Stimulated activated effector memory CD8-positive, alpha-beta T cell treated with anti-CD3 and anti-CD28 coated beads, Interleukin-12 subunit alpha, Interleukin-12 subunit beta, amount 100 ng/mL, for 72 hours (primary cell): ENCODE data around the gene MGST1.

Experiments
- ATAC-seq: fragments of 150-1000 bp; cut with Tn5 transposase; 2 replicates; pipeline ENCODE4 v1.10.0; 2021
- DNase-seq, 2 donors: peaks; one replicate each; pipeline ENCODE4 v3.0.0; 2021 to 2022; ENCODE audit warnings: low spot score in 2 of 2
- H3K27ac Mint-ChIP-seq: one replicate; pipeline ENCODE4 v1.8.0; 2022; ENCODE audit warnings: mild to moderate bottlenecking, mixed read lengths
- H3K36me3 Mint-ChIP-seq: one replicate; pipeline ENCODE4 v1.8.0; 2022; ENCODE audit warnings: mild to moderate bottlenecking, mixed read lengths
- H3K4me1 Mint-ChIP-seq: one replicate; pipeline ENCODE4 v1.8.0; 2022; ENCODE audit warnings: mixed read lengths
- H3K4me3 Mint-ChIP-seq: one replicate; pipeline ENCODE4 v1.8.0; 2022; ENCODE audit warnings: mild to moderate bottlenecking, mixed read lengths
- H3K9me3 Mint-ChIP-seq: one replicate; pipeline ENCODE4 v1.8.0; 2022; ENCODE audit warnings: mixed read lengths

Gene MGST1, protein sequence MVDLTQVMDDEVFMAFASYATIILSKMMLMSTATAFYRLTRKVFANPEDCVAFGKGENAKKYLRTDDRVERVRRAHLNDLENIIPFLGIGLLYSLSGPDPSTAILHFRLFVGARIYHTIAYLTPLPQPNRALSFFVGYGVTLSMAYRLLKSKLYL

DNA sequence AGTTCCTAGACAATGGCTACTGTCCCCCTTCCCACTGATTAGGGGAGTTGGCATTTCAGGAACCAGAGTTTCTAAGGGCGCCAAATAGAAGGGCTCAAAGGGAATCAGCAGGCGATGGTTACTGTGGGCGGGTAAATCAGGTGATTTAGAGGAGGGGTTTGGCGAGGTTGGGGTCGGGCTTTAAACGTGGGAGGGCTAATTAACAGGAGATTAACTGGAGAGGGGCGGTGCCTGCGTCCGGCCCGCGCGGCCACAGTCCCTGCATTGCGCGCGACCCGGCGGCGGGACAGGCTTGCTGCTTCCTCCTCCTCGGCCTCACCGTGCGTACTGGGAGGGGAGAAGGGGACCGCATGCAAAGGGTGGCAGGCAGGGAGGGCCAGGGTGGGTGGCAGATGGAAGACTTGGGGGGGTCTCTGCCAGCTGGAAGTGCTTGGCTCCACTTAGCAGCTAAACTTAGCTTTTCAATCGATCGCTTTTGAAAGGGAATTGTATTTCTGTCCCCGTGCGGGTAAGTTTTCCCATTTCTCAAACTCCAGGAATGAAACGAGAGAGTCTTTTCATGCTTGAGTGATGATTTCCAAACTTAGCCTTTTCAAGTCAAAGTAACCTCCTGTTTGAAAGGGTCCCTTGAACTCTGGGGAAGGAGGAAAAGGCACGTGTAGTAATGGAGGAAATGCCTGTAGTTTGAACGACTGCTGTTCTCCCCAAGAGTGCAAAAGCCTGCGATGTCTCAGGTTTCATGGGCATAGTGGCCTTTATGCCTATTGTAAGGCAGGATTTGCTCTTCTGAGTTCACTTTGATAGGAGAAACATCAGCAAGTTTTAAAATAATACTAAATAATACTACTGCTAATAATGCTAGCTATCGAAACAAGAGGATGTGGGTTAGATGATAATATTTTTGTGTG, at the start of gene MGST1:
TSS of gene MGST1 (plus strand) at position 255 of the 908 bp plus-strand sequence. CDS start 6,608 bp downstream, outside the sequence.
- peaks cover 17% of the 10 kb centered on the region for H3K9me3 Mint-ChIP-seq
- no peaks in the 10 kb centered on the region for H3K4me1 Mint-ChIP-seq
- H3K4me3 Mint-ChIP-seq = no peak within 1 kb of the TSS
- DNase-seq (no peak), ATAC-seq (no peak)
- no peak within 1 kb of the TSS for H3K27ac Mint-ChIP-seq
- H3K36me3 Mint-ChIP-seq = no peaks in the 10 kb centered on the region

DNA sequence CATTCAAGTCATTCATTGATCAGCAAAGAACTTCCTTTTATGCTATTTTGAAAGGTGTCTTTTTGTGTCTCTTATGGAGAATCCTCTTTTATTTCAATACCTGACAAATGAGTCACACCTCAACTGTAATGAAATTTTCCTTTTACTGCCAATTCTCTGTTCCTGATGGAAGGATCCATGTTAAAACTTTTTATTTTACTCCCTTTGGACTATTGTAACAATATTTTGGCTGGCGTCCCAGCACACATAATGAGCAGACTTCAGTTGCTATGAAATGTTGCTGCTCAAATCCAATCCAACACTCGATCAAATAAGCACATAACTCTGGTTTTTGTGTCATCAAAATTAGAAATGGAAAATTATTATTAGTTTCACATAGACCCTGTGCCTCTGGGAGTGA, 48.0 kb upstream of the MGST1 start:
- no peak for ATAC-seq
- Mint-ChIP-seq H3K9me3 (peaks cover 13% of the 10 kb centered on the region), H3K4me3 (no peak overlapping the region), H3K27ac (no peak overlapping the region), H3K4me1 (no peaks in the 10 kb centered on the region), H3K36me3 (no peaks in the 10 kb centered on the region)
- no peak for DNase-seq

DNA sequence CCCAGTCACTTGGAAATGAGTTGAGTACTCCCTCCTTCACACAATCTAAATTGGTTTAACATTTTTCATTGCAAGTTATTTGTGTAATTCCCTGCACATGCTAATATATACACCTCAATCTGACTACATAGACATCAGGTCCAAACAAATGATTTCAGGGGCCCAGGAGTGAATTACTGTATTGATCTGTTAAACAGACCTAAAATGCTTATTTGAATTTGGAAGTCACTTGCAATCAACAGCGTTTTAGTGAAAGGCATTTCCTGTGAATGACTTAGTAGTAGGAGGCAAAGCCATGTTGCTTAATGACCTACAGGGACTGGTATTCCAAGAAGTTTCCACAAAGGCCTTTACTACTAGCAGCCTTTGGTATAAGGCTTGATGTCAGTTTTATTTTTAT, 47.3 kb upstream of the MGST1 start:
- DNase-seq (no peak), ATAC-seq (no peak)
- H3K27ac Mint-ChIP-seq = no peak overlapping the region
- no peaks in the 10 kb centered on the region for H3K4me1 Mint-ChIP-seq
- H3K4me3 Mint-ChIP-seq = no peak overlapping the region
- peaks cover 13% of the 10 kb centered on the region for H3K9me3 Mint-ChIP-seq
- H3K36me3 Mint-ChIP-seq = no peaks in the 10 kb centered on the region

DNA sequence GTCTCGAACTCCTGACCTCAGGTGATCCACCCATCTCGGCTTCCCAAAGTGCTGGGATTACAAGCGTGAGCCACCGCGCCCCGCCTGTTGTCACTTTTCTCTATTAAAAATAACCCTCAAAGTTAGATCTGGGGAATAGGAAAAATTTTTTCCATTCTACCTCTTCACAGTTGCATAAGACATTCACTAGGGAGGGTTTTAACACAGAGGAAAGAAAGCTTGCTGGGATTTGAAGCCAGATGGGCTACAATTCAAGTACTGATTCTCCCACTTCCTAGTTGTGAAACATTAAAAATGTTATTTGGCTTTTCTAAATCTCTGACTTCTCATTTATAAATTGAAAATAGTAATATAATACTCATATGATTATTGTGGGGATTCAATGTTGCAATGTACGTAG, 46.7 kb upstream of the MGST1 start:
- Mint-ChIP-seq H3K36me3 (no peaks in the 10 kb centered on the region), H3K4me3 (no peak overlapping the region), H3K4me1 (no peaks in the 10 kb centered on the region), H3K27ac (no peak overlapping the region), H3K9me3 (peaks cover 13% of the 10 kb centered on the region)
- DNase-seq (no peak), ATAC-seq (no peak)

DNA sequence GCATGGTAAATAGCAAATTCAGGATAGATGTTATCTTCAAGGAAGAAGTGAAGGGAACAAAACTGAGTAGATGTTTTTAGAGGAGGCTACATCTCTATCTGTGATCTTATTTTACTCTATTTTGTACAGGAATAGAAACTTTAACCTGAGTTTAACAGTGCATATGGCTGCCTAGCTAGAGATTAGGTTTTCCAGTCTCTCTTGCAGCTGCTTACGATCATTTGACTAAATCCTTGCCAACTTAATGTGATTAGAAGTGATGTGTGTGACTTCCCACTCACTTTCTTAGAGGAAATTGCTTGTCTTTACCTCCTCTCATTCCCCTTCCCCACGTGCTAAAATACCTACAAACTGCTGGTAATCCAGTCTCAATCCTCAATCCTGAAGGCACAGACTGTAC, 43.5 kb upstream of the MGST1 start:
- no peaks in the 10 kb centered on the region for H3K4me1 Mint-ChIP-seq
- no peak for ATAC-seq
- H3K36me3 Mint-ChIP-seq = no peaks in the 10 kb centered on the region
- H3K4me3 Mint-ChIP-seq = no peak overlapping the region
- peaks cover 9% of the 10 kb centered on the region for H3K9me3 Mint-ChIP-seq
- H3K27ac Mint-ChIP-seq = no peak overlapping the region
- no peak for DNase-seq

DNA sequence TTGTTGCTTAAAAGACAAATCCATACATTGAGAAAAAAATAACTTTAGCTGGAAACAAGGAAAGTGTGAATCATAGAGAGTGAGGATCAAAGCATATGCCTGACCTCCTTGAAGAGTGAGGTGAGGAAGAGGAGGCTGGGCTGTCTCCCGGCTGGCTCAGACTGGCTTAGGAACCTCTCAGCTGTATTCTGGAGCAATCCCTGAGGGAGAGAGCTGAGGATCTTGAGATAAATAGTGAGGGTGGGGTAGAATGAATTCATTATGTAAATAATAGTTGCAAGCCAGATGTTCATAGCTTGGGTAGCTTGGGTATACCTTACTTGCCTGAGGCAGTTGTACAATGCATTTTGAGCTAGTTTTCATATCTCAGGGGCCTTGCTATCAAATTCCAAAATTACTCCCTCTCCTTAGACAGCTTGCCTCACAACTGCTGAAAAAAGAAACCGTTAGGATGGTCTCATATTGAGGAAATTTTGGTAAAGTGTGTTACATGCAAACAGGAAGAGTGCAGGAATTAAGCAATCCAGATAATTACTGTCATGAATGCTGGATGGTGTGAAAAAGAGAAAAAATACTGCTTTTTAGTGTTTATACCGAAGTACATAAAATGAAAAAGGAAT, 39.5 kb upstream of the MGST1 start:
- no peak overlapping the region for H3K27ac Mint-ChIP-seq
- ATAC-seq = no peak

DNA sequence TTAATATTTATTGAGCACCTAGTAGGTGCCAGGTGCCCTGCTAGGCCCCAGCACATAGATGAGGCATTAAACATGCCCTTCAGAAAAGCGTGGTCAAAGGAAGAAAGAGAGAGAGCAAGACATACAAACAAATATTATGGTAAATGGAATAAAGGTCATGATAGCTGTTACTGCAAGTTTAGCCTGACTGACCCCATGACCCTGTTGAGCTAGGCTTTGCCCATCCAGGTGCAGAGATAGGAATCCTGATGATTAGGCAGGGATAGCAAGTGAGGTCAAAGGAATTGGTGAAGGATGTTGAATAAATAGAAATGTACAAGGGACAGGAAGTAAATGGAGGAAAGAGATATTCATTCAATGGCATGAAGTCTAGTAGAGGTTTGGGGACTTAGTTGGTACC, 36.5 kb upstream of the MGST1 start:
- peaks cover 29% of the 10 kb centered on the region for H3K9me3 Mint-ChIP-seq

More for the DNA sequence above, 39.5 kb upstream of the MGST1 start:
- Mint-ChIP-seq H3K36me3 (no peaks in the 10 kb centered on the region), H3K9me3 (peaks cover 27% of the 10 kb centered on the region), H3K4me1 (no peaks in the 10 kb centered on the region), H3K4me3 (no peak overlapping the region)
- DNase-seq = no peak

DNA sequence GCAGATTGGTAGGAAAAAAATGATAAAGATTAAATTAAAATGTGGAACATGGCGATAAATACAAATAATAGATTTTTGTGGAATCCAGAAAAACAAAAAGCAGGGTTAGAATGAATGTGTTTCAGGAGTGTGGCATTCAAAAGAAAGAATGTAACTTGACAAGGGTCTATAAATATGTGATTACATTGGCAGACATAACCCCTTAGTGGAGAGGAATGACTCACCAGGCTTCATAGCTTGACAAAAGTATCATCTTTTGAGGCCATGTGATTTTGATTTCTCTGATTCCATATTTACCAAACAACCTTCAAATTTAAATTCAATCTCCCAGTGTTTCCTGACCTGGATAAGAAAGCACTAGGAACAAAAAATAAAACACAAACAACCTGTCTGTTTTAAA, 24.4 kb upstream of the MGST1 start:
- Mint-ChIP-seq H3K4me1 (no peaks in the 10 kb centered on the region), H3K9me3 (peaks cover 19% of the 10 kb centered on the region), H3K27ac (no peak overlapping the region), H3K36me3 (no peaks in the 10 kb centered on the region), H3K4me3 (no peak overlapping the region)
- DNase-seq (no peak), ATAC-seq (no peak)

More for the DNA sequence above, 36.5 kb upstream of the MGST1 start:
- H3K4me3 Mint-ChIP-seq = no peak overlapping the region
- H3K4me1 Mint-ChIP-seq = no peaks in the 10 kb centered on the region
- H3K27ac Mint-ChIP-seq = no peak overlapping the region
- ATAC-seq (no peak), DNase-seq (no peak)
- no peaks in the 10 kb centered on the region for H3K36me3 Mint-ChIP-seq

DNA sequence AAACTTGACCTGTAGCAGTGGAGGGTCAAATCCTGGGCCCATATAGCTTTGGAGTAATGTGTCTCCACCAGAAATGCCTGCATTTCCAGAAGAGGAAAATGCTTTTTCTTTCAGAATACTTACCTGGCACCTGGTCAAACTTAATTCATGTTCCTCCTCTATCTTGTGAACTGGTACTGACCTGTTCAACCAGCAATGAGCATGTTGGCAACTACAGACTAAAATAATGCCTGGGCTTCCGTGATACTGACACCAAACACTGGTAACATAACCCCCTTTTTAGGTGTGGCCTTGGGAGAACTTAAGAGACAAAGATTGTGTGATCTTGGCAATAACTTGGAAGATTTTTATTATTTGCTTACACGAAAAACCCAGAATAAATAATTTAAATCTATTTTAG, 23.8 kb upstream of the MGST1 start:
- Mint-ChIP-seq H3K9me3 (peaks cover 24% of the 10 kb centered on the region), H3K4me3 (no peak overlapping the region)

DNA sequence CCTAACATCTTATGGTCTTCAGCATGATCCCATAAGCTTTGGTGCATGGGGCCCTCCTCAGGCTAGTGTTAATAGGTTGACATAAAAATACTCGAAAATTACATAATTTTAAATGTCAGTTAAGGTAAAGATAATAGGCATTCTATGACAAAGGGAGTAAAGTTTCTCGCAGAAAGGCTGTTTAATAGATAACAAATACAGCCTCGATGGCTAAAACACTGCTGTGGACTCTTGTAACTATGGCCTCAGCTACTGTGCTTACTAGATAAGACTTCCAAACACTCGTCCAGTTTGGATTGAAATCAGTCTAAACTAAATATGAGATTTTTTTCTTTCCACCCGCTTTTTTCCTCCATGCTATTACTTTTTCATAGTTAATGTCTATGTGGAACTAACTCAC, 23.2 kb upstream of the MGST1 start:
- no peaks in the 10 kb centered on the region for H3K4me1 Mint-ChIP-seq
- no peaks in the 10 kb centered on the region for H3K36me3 Mint-ChIP-seq
- H3K27ac Mint-ChIP-seq = no peak overlapping the region
- ATAC-seq (no peak), DNase-seq (no peak)
- H3K4me3 Mint-ChIP-seq = no peak overlapping the region
- H3K9me3 Mint-ChIP-seq = peaks cover 27% of the 10 kb centered on the region

More for the DNA sequence above, 23.8 kb upstream of the MGST1 start:
- H3K4me1 Mint-ChIP-seq = no peaks in the 10 kb centered on the region
- no peak overlapping the region for H3K27ac Mint-ChIP-seq
- DNase-seq (no peak), ATAC-seq (no peak)
- H3K36me3 Mint-ChIP-seq = no peaks in the 10 kb centered on the region

DNA sequence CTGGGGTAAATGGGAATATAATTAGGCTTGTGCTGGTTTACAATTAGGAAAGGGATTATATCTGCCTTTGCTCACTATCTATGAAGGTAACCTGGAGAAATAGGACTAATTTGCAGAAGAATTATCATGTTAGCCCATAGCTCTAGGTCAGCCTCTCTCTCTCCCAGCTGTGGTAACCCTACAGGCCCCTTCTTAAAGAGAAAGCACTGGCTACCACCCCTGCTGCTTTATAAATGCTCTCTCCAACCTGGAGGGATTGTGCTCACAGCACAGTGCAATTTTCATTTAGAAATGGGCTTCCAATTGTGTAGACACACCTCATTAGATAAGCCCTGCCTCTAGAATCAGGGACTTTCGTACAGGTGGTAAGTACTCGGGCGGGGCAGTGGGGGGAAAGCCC, 22.7 kb upstream of the MGST1 start:
- no peaks in the 10 kb centered on the region for H3K36me3 Mint-ChIP-seq
- DNase-seq = no peak
- H3K4me3 Mint-ChIP-seq = no peak overlapping the region
- no peaks in the 10 kb centered on the region for H3K4me1 Mint-ChIP-seq
- peaks cover 27% of the 10 kb centered on the region for H3K9me3 Mint-ChIP-seq
- ATAC-seq = no peak
- no peak overlapping the region for H3K27ac Mint-ChIP-seq

DNA sequence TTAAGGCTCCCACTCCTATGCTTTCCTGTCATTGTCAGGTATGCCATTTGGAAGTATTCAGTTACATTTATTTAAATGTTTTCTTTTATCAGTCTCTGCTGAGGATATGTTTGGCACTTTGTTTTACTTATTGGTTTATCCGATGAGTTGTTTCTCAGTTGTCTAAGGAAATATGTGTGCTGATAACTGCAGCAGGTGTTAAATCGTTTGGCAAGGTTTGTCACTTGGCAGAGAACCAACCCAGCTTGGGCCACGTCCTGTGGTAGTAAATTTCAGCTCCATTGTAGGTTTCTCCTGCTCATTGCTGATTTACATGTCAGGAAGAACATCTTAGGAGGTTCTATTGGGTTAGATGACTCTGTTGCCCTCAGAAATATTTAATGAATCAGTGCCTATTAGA, 22.0 kb upstream of the MGST1 start:
- ATAC-seq (no peak), DNase-seq (no peak)
- H3K27ac Mint-ChIP-seq = no peak overlapping the region
- no peaks in the 10 kb centered on the region for H3K36me3 Mint-ChIP-seq
- no peak overlapping the region for H3K4me3 Mint-ChIP-seq
- H3K4me1 Mint-ChIP-seq = no peaks in the 10 kb centered on the region
- H3K9me3 Mint-ChIP-seq = peaks cover 24% of the 10 kb centered on the region

DNA sequence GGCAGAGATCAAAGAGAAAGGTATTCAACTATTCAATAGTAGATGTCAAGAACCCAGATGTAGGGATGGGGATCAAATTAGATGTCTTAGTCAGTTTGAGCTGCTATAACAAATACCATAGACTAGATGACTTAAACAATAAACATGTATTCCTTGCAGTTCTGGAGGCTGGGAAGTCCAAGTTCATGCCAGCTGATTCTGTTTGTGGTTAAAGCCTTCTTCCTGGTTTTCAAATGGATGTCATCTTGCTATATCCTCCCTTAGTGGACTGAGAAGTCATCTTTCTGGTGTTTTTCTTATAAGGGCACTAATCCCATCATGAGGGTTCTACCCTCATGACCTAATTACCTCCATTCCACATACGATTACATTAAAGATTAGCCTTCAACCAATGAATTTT, 19.5 kb upstream of the MGST1 start:
- DNase-seq = no peak
- no peak overlapping the region for H3K4me3 Mint-ChIP-seq
- H3K4me1 Mint-ChIP-seq = no peaks in the 10 kb centered on the region
- no peak overlapping the region for H3K27ac Mint-ChIP-seq
- no peak for ATAC-seq
- H3K36me3 Mint-ChIP-seq = no peaks in the 10 kb centered on the region
- H3K9me3 Mint-ChIP-seq = peaks cover 16% of the 10 kb centered on the region

DNA sequence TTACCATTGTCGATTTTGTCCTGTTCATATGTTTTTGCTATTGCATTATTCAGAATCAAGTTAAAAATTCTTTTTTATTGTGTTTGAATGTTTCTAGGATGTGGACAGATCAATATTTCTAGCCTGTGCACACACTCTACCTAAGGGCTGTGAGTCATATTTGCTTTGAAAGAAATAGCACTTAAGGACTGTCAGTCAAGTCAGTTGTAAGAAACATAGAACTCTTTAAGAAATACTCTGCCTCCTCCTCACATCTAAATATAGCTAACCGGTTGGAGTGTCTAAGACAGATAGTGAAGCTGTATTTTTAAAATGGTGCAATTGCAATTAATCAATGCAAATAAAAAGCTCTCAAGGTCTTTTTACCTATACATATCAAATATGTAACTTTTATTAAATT, 17.9 kb upstream of the MGST1 start:
- no peak overlapping the region for H3K4me3 Mint-ChIP-seq
- H3K27ac Mint-ChIP-seq = no peak overlapping the region
- H3K36me3 Mint-ChIP-seq = no peaks in the 10 kb centered on the region
- ATAC-seq = no peak
- no peaks in the 10 kb centered on the region for H3K4me1 Mint-ChIP-seq
- peaks cover 19% of the 10 kb centered on the region for H3K9me3 Mint-ChIP-seq
- DNase-seq = no peak

DNA sequence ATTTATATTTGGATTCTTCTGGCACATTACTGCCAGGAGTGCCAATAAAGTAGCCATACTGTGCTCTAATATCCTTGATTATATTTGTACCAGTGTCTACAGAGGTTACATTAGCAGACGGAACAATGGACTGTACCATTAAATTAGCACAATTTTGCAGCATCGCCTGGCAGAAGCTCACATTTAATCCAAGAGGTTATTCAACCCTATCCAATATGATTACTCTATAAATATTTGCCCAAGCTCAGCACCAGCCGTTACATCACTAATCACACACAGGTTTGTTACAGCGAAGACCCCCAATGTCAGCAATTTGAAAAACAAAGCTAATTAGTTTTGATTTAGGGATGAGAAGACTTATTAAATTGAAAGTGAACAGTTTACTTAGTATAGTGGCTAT, 16.9 kb upstream of the MGST1 start:
- Mint-ChIP-seq H3K4me3 (no peak overlapping the region), H3K36me3 (no peaks in the 10 kb centered on the region), H3K27ac (no peak overlapping the region), H3K4me1 (no peaks in the 10 kb centered on the region), H3K9me3 (peaks cover 23% of the 10 kb centered on the region)
- no peak for DNase-seq
- ATAC-seq = no peak

DNA sequence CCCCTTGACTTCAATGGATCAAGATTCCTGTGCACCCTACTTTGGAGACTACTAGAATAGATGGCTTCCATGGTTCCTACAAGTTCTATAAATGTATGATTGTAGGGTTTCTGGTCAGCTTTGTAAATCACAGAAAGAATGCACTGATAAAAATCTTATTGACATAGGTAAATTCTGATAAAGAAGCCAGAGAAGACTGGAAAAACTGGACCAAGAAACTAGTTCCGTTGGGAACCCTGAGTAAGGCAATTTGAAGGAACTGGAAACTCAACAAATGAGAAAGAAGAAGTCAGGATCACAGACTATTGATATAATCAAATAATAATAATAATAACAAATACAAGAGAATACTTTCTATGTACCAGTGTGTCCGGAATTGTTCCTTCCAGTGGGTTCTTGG, 15.4 kb upstream of the MGST1 start:
- Mint-ChIP-seq H3K9me3 (peaks cover 21% of the 10 kb centered on the region), H3K36me3 (no peaks in the 10 kb centered on the region)

More for the DNA sequence above, 15.4 kb upstream of the MGST1 start:
- Mint-ChIP-seq H3K4me3 (no peak overlapping the region), H3K4me1 (no peaks in the 10 kb centered on the region), H3K27ac (no peak overlapping the region)
- no peak for DNase-seq
- no peak for ATAC-seq
